ENCODE data around the gene EFCAB14.

GRCh38 chr1:46687093-46687659 is 31.7 kb downstream of the EFCAB14 start:
- TF ChIP-seq KDM5A (IDR thresholded peaks at IDR 0.05; ENCODE audit: low read length) = no peak
- TF ChIP-seq POLR2A (IDR thresholded peaks at IDR 0.05; ENCODE audit: control extremely low read depth in 1 of 2, low read depth in 2 of 2, low read length in 2 of 2) = no peak
- no peak for TF ChIP-seq CEBPB (IDR thresholded peaks at IDR 0.05; ENCODE audit: low read depth, low read length)
- TF ChIP-seq CTCF (IDR thresholded peaks at IDR 0.05; ENCODE audit: control extremely low read depth in 1 of 3, insufficient read depth in 1 of 3, low read depth in 1 of 3, low read length in 3 of 3) = no peak
- no peak for TF ChIP-seq USF2 (IDR thresholded peaks at IDR 0.05; ENCODE audit: low read length)
- TF ChIP-seq SP1 (IDR thresholded peaks at IDR 0.05; ENCODE audit: low read depth, low read length) = no peak
